Heart right ventricle (tissue), 16 donors: ENCODE data around the gene MTMR4. TPM values are rescaled to one million over a fixed set of nuclear protein-coding genes. Genes with fewer than 3 reads are reported as not detected.
"Not testable (repeated sequence)": the region's sequence is repeated elsewhere in the genome, so short reads cannot be mapped to it uniquely, and the experiment has no call there.

Experiments used
- ATAC-seq, 8 donors: fragments of 200-7000 bp; cut with Tn5 transposase; one replicate each; pipeline ENCODE4 v1.9.1; 2020; ENCODE audit warnings: mild to moderate bottlenecking in 8 of 8, moderate library complexity in 8 of 8, moderate number of reproducible peaks in 1 of 8
- DNase-seq, 2 donors: peaks; one replicate each; pipeline ENCODE4 v3.0.0-alpha.2; 2020
- H3K27ac ChIP-seq, 10 donors: fragments of 200-600 bp; sonication (generic) in 2 of 10; one replicate each; pipeline versions ENCODE4 v1.5.0 to v1.8.0; 2020 to 2022; ENCODE audit warnings: mild to moderate bottlenecking in 3 of 10
- H3K27me3 ChIP-seq, 7 donors: fragments of 200-600 bp; one replicate each; pipeline ENCODE4 v1.8.0; 2021 to 2022; ENCODE audit warnings: mild to moderate bottlenecking in 2 of 7
- H3K36me3 ChIP-seq, 9 donors: fragments of 200-600 bp; sonication (generic) in 1 of 9; one replicate each; pipeline versions ENCODE4 v1.5.0 to v1.8.0; 2020 to 2022; ENCODE audit warnings: mild to moderate bottlenecking in 2 of 9
- H3K4me1 ChIP-seq, 9 donors: fragments of 200-600 bp; sonication (generic) in 1 of 9; one replicate each; pipeline versions ENCODE4 v1.5.0 to v1.8.0; 2020 to 2022; ENCODE audit warnings: mild to moderate bottlenecking in 4 of 9
- H3K4me3 ChIP-seq, 10 donors: fragments of 200-600 bp; sonication (generic) in 2 of 10; one replicate each; pipeline versions ENCODE4 v1.5.0 to v1.8.0; 2020 to 2022; ENCODE audit warnings: mild to moderate bottlenecking in 7 of 10, moderate library complexity in 2 of 10
- H3K9me3 ChIP-seq, 11 donors: fragments of 200-600 bp in 10 of 11; sonication (generic) in 2 of 11; one replicate each; pipeline versions ENCODE4 v1.5.0 to v1.8.0; 2013 to 2022; ENCODE audit warnings: mild to moderate bottlenecking in 2 of 11, control low read depth in 1 of 11, moderate library complexity in 1 of 11
- CTCF ChIP-seq, 9 donors: fragments of 200-600 bp; sonication (generic) in 2 of 9; IDR thresholded peaks; one replicate each; pipeline versions ENCODE4 v1.5.0 to v1.8.0; 2021 to 2022; ENCODE audit warnings: antibody characterized with exemption in 9 of 9, mild to moderate bottlenecking in 5 of 9, moderate library complexity in 1 of 9
- WGBS, 2 donors: extraction: QIAGEN DNeasy Blood & Tissue Kit; methylation state at CpG; one replicate each; pipeline ENCODE4 v1.1.7; 2013; ENCODE audit warnings: inconsistent platforms in 1 of 2; 5-methylcytosine and 5-hydroxymethylcytosine counted together
- intact Hi-C, 10 donors: fragments of 100-400 bp; cut with DNase I; formaldehyde crosslinking; loops; one replicate each; pipeline versions ENCODE4 v1.11.1 to v1.14.2; 2022
- polyA plus RNA-seq, 2 donors: library from polyadenylated mRNA; stranded (reverse); fragments of 200-250 nt; gene quantifications; one replicate each; pipeline ENCODE4 v1.2.3, GENCODE V29; 2013
- total RNA-seq, 10 donors: library from RNA; stranded (reverse); fragmentation: NEBNext Ultra II Directional in 3 of 10; extraction: Animal tissue kit (Norgen Biotek cat#: 25700) in 3 of 10; gene quantifications; one replicate each; pipeline versions ENCODE4 v1.2.1 to v1.2.4, GENCODE V29; 2021 to 2023
- donor health status: Arrhythmogenic right ventricular cardiomyopathy.
- donor health status: ischemic (EF 13 %, LVEDD 7.1; RV severe dilation, severe dysfunction).
- donor health status: healthy with polysubstance abuse.
- donor health status: DM: no; HTN: yes; CAD: no.
- donor health status: DM: no; HTN: no; CAD: no.
- donor health status: ischemic (EF 25% LVEDD 6.9; RV normal size, moderate dysfunction).
- donor health status: ischemic (EF 25% LVEDD 5.7; RV mildly dilated, moderate dysfunction).
- donor health status: healthy.
- donor health status: DM: yes; HTN: yes; CAD: no.
- donor health status: Ischemic cardiomyopathy.
- donor health status: ischemic (EF 35%, LVEDD 5.7; RV mildly dilated, moderate dysfunction).
- donor health status: nonischemic (EF 11% LVEDD 7.7; RV severe dilation, severe dysfunction).
- donor health status: DM: yes; HTN: yes; CAD: no.
- donor health status: PGD.
- donor health status: ischemic (EF 29% LVEDD 5.4; RV normal size, mild dysfunction).
- donor health status: nonischemic (EF 23%, LVEDD 6.1; RV moderate dilation, normal function).

The MTMR4 gene
- total and polyA plus RNA-seq, 12 donors = 8.5 to 26.6 (median 15.7) TPM

GRCh38 chr17:58504826-58505351 lies 9.5 kb downstream of the MTMR4 start:
- DNase-seq = no peak
- Histone ChIP-seq H3K9me3 (no peaks in the 10 kb centered on the region), H3K27ac (peak overlapping the region in 2 of 10 donors; percentile 30 to 31), H3K27me3 (no peaks in the 10 kb centered on the region), H3K4me3 (no peak overlapping the region), H3K36me3 (peaks cover 7 to 100% (median 72%) of the 10 kb centered on the region in 9 donors), H3K4me1 (peaks cover 0 to 28% (median 4%) of the 10 kb centered on the region in 9 donors)
- WGBS, 2 donors = 83 to 84% methylated on average over 11 of the region's 11 CpGs
- TF ChIP-seq CTCF (IDR thresholded peaks at IDR 0.05) = no peak
- peak in 5 of 8 donors; percentile 14 to 63 (median 21) for ATAC-seq
- intact Hi-C loops = no loop called here

- DNase-seq = no peak
- H3K4me3 ChIP-seq = no peak overlapping the region
- intact Hi-C loops = no loop called here
- peak overlapping the region in 1 of 10 donors; percentile 5 for H3K27ac ChIP-seq
- H3K36me3 ChIP-seq = peaks cover 7 to 100% (median 65%) of the 10 kb centered on the region in 9 donors
- WGBS, 2 donors = 90 to 95% methylated on average over 8 of the region's 8 CpGs
- H3K27me3 ChIP-seq = no peaks in the 10 kb centered on the region
- no peak for TF ChIP-seq CTCF (IDR thresholded peaks at IDR 0.05)
- H3K4me1 ChIP-seq = peaks cover 0 to 28% (median 4%) of the 10 kb centered on the region in 9 donors
- no peaks in the 10 kb centered on the region for H3K9me3 ChIP-seq
- no peak for ATAC-seq
Measured at GRCh38 chr17:58503866-58504265, 10.6 kb downstream of the MTMR4 start.

- ATAC-seq, intact Hi-C loops, H3K27ac ChIP-seq, H3K4me3 ChIP-seq, DNase-seq, H3K27me3 ChIP-seq, H3K9me3 ChIP-seq: not testable (repeated sequence)
- WGBS, 2 donors = 88 to 91% methylated on average over 6 of the region's 6 CpGs
- H3K36me3 ChIP-seq = peaks cover 7 to 99% (median 62%) of the 10 kb centered on the region in 9 donors
- peaks cover 0 to 28% (median 4%) of the 10 kb centered on the region in 9 donors for H3K4me1 ChIP-seq
Measured at GRCh38 chr17:58503134-58503533, 11.3 kb downstream of the MTMR4 start.

DNA sequence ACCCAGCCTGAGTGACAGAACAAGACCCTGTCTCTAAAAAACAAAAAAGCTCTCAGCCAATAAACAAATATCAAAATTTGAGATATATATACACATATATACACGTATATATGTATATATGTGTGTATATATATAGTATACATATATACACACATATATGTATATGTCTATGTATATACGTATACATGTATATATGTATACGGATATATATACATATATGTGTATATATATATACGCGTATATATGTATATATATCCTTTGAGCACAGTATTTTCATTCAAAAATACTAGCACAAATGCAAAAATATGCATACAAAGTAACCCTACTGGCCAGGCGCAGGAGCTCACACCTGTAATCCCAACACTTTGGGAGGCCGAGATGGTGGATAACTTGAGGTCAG lies 13.0 kb downstream of the MTMR4 start:
- no peak overlapping the region for H3K4me3 ChIP-seq
- no peak for ATAC-seq
- H3K36me3 ChIP-seq = peaks cover 7 to 99% (median 62%) of the 10 kb centered on the region in 9 donors
- WGBS, 2 donors = 95 to 98% methylated on average over 7 of the region's 7 CpGs
- H3K27me3 ChIP-seq = no peaks in the 10 kb centered on the region
- intact Hi-C loops = no loop called here
- H3K9me3 ChIP-seq = no peaks in the 10 kb centered on the region
- H3K4me1 ChIP-seq = peaks cover 0 to 16% (median 0%) of the 10 kb centered on the region in 9 donors
- H3K27ac ChIP-seq = no peak overlapping the region
- no peak for DNase-seq
- TF ChIP-seq CTCF (IDR thresholded peaks at IDR 0.05) = no peak

- Histone ChIP-seq H3K27ac (no peak overlapping the region), H3K27me3 (no peaks in the 10 kb centered on the region), H3K4me1 (no peaks in the 10 kb centered on the region), H3K9me3 (no peaks in the 10 kb centered on the region), H3K36me3 (peaks cover 9 to 99% (median 68%) of the 10 kb centered on the region in 9 donors), H3K4me3 (no peak overlapping the region)
- WGBS, 2 donors = 97 to 99% methylated on average over 5 of the region's 6 CpGs
- no peak for TF ChIP-seq CTCF (IDR thresholded peaks at IDR 0.05)
- DNase-seq (no peak), ATAC-seq (no peak)
- intact Hi-C loops = no loop called here
Measured at GRCh38 chr17:58498177-58498828, 16.1 kb downstream of the MTMR4 start.
